Measurements from ENCODE around the gene PPY.
"Not testable (repeated sequence)": the region's sequence is repeated elsewhere in the genome, so short reads cannot be mapped to it uniquely, and the experiment has no call there.

The PPY gene

GRCh38 chr17:43967251-43967875, 25.1 kb upstream of the PPY start:
- WGBS (ENCODE audit: insufficient coverage) = 83% methylated on average over 7 of the region's 9 CpGs
- H3K27ac ChIP-seq (ENCODE audit: insufficient read depth in 1 of 2, low read depth in 1 of 2, low read length in 2 of 2, poor library complexity in 1 of 2, severe bottlenecking in 2 of 2) = no peak overlapping the region
- no peaks in the 10 kb centered on the region for H3K9me3 ChIP-seq (ENCODE audit: control extremely low read depth in 1 of 5, control insufficient read depth in 4 of 5, insufficient read depth in 2 of 5, low read depth in 1 of 5, low read length in 4 of 5)
- no peak for DNase-seq
- peaks cover 0 to 4% (median 0%) of the 10 kb centered on the region in 5 experiments for H3K27me3 ChIP-seq (replicated peaks in 2 of 5; ENCODE audit: control insufficient read depth in 4 of 5, insufficient read depth in 5 of 5, low read length in 4 of 5)
- POLR2A ChIA-PET = no interaction called here
- no peaks in the 10 kb centered on the region for H3K36me3 ChIP-seq (ENCODE audit: control insufficient read depth in 4 of 4, insufficient read depth in 4 of 4, low read length in 3 of 4)
- H3K4me3 ChIP-seq (ENCODE audit: control insufficient read depth in 1 of 7, extremely low read depth in 1 of 7, insufficient read depth in 4 of 7, low read depth in 2 of 7, low read length in 6 of 7) = no peak overlapping the region
- CTCF ChIA-PET = interaction anchor here (0.9 to 1.6 kb wide), 2 partner anchors 23 to 27 kb away, joined by 3 to 4 read pairs; no protein-coding TSS in a partner anchor
- H3K4me1 ChIP-seq (ENCODE audit: control extremely low read depth in 1 of 4, control insufficient read depth in 4 of 4, insufficient read depth in 4 of 4, low read length in 3 of 4) = no peaks in the 10 kb centered on the region

GRCh38 chr17:43966276-43966675, 24.0 kb upstream of the PPY start:
- ChIA-PET POLR2A (no interaction called here), CTCF (interaction anchor here (0.5 kb wide), 1 partner anchor 415 kb away, joined by 3 read pairs; no protein-coding TSS in a partner anchor)
- WGBS (ENCODE audit: insufficient coverage) = 88% methylated on average over 1 of the region's 3 CpGs
- no peaks in the 10 kb centered on the region for H3K4me1 ChIP-seq (ENCODE audit: control extremely low read depth in 1 of 4, control insufficient read depth in 4 of 4, insufficient read depth in 4 of 4, low read length in 3 of 4)
- H3K27me3 ChIP-seq (replicated peaks in 2 of 5; ENCODE audit: control insufficient read depth in 4 of 5, insufficient read depth in 5 of 5, low read length in 4 of 5) = peaks cover 0 to 5% (median 2%) of the 10 kb centered on the region in 5 experiments
- H3K27ac ChIP-seq (ENCODE audit: insufficient read depth in 1 of 2, low read depth in 1 of 2, low read length in 2 of 2, poor library complexity in 1 of 2, severe bottlenecking in 2 of 2) = no peak overlapping the region
- no peaks in the 10 kb centered on the region for H3K9me3 ChIP-seq (ENCODE audit: control extremely low read depth in 1 of 5, control insufficient read depth in 4 of 5, insufficient read depth in 2 of 5, low read depth in 1 of 5, low read length in 4 of 5)
- DNase-seq = no peak
- no peak overlapping the region for H3K4me3 ChIP-seq (ENCODE audit: control insufficient read depth in 1 of 7, extremely low read depth in 1 of 7, insufficient read depth in 4 of 7, low read depth in 2 of 7, low read length in 6 of 7)
- H3K36me3 ChIP-seq (ENCODE audit: control insufficient read depth in 4 of 4, insufficient read depth in 4 of 4, low read length in 3 of 4) = no peaks in the 10 kb centered on the region

DNA sequence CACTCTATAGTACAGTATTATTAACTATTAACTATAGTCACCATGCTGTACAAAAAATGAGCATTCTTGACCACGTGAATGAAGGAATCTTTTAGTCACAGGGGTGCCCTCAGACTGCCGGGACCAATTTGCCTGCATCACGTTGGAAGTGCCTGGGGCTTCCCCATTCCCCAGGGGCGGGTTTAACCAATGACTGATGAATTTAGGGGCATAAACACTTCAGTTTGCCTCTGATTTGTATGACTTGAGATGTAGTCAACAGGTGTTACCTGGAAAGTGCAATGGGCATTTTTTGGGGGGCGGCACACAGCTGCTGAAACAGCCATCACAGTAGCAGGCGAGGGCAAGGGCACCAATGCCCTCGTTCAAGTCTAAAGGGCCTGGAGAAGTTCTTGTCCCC, 20.2 kb upstream of the PPY start:
- Histone ChIP-seq H3K36me3 (ENCODE audit: control insufficient read depth in 4 of 4, insufficient read depth in 4 of 4, low read length in 3 of 4) (no peaks in the 10 kb centered on the region), H3K27me3 (replicated peaks in 2 of 5; ENCODE audit: control insufficient read depth in 4 of 5, insufficient read depth in 5 of 5, low read length in 4 of 5) (peaks cover 0 to 5% (median 3%) of the 10 kb centered on the region in 5 experiments), H3K9me3 (ENCODE audit: control extremely low read depth in 1 of 5, control insufficient read depth in 4 of 5, insufficient read depth in 2 of 5, low read depth in 1 of 5, low read length in 4 of 5) (no peaks in the 10 kb centered on the region), H3K4me3 (ENCODE audit: control insufficient read depth in 1 of 7, extremely low read depth in 1 of 7, insufficient read depth in 4 of 7, low read depth in 2 of 7, low read length in 6 of 7) (no peak overlapping the region), H3K27ac (ENCODE audit: insufficient read depth in 1 of 2, low read depth in 1 of 2, low read length in 2 of 2, poor library complexity in 1 of 2, severe bottlenecking in 2 of 2) (no peak overlapping the region), H3K4me1 (ENCODE audit: control extremely low read depth in 1 of 4, control insufficient read depth in 4 of 4, insufficient read depth in 4 of 4, low read length in 3 of 4) (no peaks in the 10 kb centered on the region)
- ChIA-PET POLR2A (no interaction called here), CTCF (interaction anchor here (1.4 to 1.6 kb wide), 2 partner anchors 10 to 23 kb away, joined by 4 read pairs; no protein-coding TSS in a partner anchor)
- DNase-seq = no peak
- WGBS (ENCODE audit: insufficient coverage) = 76% methylated on average over 5 of the region's 7 CpGs

- H3K27ac ChIP-seq (ENCODE audit: insufficient read depth in 1 of 2, low read depth in 1 of 2, low read length in 2 of 2, poor library complexity in 1 of 2, severe bottlenecking in 2 of 2) = no peak overlapping the region
- H3K4me3 ChIP-seq (ENCODE audit: control insufficient read depth in 1 of 7, extremely low read depth in 1 of 7, insufficient read depth in 4 of 7, low read depth in 2 of 7, low read length in 6 of 7) = no peak overlapping the region
- no peaks in the 10 kb centered on the region for H3K4me1 ChIP-seq (ENCODE audit: control extremely low read depth in 1 of 4, control insufficient read depth in 4 of 4, insufficient read depth in 4 of 4, low read length in 3 of 4)
- WGBS (ENCODE audit: insufficient coverage) = 100% methylated on average over 1 of the region's 2 CpGs
- H3K36me3 ChIP-seq (ENCODE audit: control insufficient read depth in 4 of 4, insufficient read depth in 4 of 4, low read length in 3 of 4) = no peaks in the 10 kb centered on the region
- CTCF ChIA-PET = interaction anchor here (0.8 to 1.6 kb wide), 5 partner anchors 10 to 42 kb away, joined by 3 to 4 read pairs (median 4); partner anchors contain the start of gene NAGS
- H3K9me3 ChIP-seq (ENCODE audit: control extremely low read depth in 1 of 5, control insufficient read depth in 4 of 5, insufficient read depth in 2 of 5, low read depth in 1 of 5, low read length in 4 of 5) = no peaks in the 10 kb centered on the region
- POLR2A ChIA-PET = no interaction called here
- no peak for DNase-seq
- peaks cover 0 to 5% (median 3%) of the 10 kb centered on the region in 5 experiments for H3K27me3 ChIP-seq (replicated peaks in 2 of 5; ENCODE audit: control insufficient read depth in 4 of 5, insufficient read depth in 5 of 5, low read length in 4 of 5)
Observed at GRCh38 chr17:43961954-43962353, 19.7 kb upstream of the PPY start.

GRCh38 chr17:43961292-43961691, 19.0 kb upstream of the PPY start:
- not testable (repeated sequence) for H3K9me3 ChIP-seq (ENCODE audit: control extremely low read depth in 1 of 5, control insufficient read depth in 4 of 5, insufficient read depth in 2 of 5, low read depth in 1 of 5, low read length in 4 of 5); H3K27me3 ChIP-seq (replicated peaks in 2 of 5; ENCODE audit: control insufficient read depth in 4 of 5, insufficient read depth in 5 of 5, low read length in 4 of 5); DNase-seq; H3K4me1 ChIP-seq (ENCODE audit: control extremely low read depth in 1 of 4, control insufficient read depth in 4 of 4, insufficient read depth in 4 of 4, low read length in 3 of 4); H3K4me3 ChIP-seq (ENCODE audit: control insufficient read depth in 1 of 7, extremely low read depth in 1 of 7, insufficient read depth in 4 of 7, low read depth in 2 of 7, low read length in 6 of 7); H3K27ac ChIP-seq (ENCODE audit: insufficient read depth in 1 of 2, low read depth in 1 of 2, low read length in 2 of 2, poor library complexity in 1 of 2, severe bottlenecking in 2 of 2); H3K36me3 ChIP-seq (ENCODE audit: control insufficient read depth in 4 of 4, insufficient read depth in 4 of 4, low read length in 3 of 4)
- ChIA-PET CTCF (interaction anchor here (0.8 to 1.6 kb wide), 4 partner anchors 15 to 43 kb away, joined by 3 to 4 read pairs (median 4); partner anchors contain the start of gene NAGS), POLR2A (interaction anchor here (0.6 kb wide), 1 partner anchor 1178 kb away, joined by 4 read pairs; no protein-coding TSS in a partner anchor)
- 98% methylated on average over 6 of the region's 6 CpGs for WGBS (ENCODE audit: insufficient coverage)

GRCh38 chr17:43958748-43959352, 16.6 kb upstream of the PPY start:
- DNase-seq = no peak
- H3K9me3 ChIP-seq (ENCODE audit: control extremely low read depth in 1 of 5, control insufficient read depth in 4 of 5, insufficient read depth in 2 of 5, low read depth in 1 of 5, low read length in 4 of 5) = no peaks in the 10 kb centered on the region
- no peaks in the 10 kb centered on the region for H3K36me3 ChIP-seq (ENCODE audit: control insufficient read depth in 4 of 4, insufficient read depth in 4 of 4, low read length in 3 of 4)
- peaks cover 0 to 14% (median 10%) of the 10 kb centered on the region in 5 experiments for H3K27me3 ChIP-seq (replicated peaks in 2 of 5; ENCODE audit: control insufficient read depth in 4 of 5, insufficient read depth in 5 of 5, low read length in 4 of 5)
- ChIA-PET POLR2A (no interaction called here), CTCF (interaction anchor here (0.8 to 2.6 kb wide), 4 partner anchors 10 to 24 kb away, joined by 3 to 11 read pairs (median 4); no protein-coding TSS in a partner anchor)
- no peak overlapping the region for H3K4me3 ChIP-seq (ENCODE audit: control insufficient read depth in 1 of 7, extremely low read depth in 1 of 7, insufficient read depth in 4 of 7, low read depth in 2 of 7, low read length in 6 of 7)
- WGBS (ENCODE audit: insufficient coverage) = 89% methylated on average over 1 of the region's 2 CpGs
- H3K27ac ChIP-seq (ENCODE audit: insufficient read depth in 1 of 2, low read depth in 1 of 2, low read length in 2 of 2, poor library complexity in 1 of 2, severe bottlenecking in 2 of 2) = no peak overlapping the region
- H3K4me1 ChIP-seq (ENCODE audit: control extremely low read depth in 1 of 4, control insufficient read depth in 4 of 4, insufficient read depth in 4 of 4, low read length in 3 of 4) = no peaks in the 10 kb centered on the region

DNA sequence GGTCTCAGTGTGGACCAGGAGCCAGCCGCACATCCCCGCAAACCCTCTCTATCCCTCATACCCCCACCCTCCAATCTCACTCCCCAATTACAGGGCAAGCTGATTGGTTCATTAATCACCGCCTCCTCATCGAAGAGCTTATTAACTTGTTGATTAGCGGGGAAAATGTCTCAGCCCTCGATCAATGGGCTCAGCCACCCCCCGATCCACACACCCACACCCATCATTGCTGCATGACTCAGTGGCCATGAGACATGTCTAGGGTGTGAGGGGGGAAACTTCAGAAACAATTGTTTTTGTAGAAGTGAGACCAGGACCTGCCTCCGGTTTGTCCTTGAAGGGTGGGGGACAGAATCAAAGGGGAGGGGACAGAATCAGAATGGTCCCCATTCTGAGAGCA, 13.9 kb upstream of the PPY start:
- Histone ChIP-seq H3K27me3 (replicated peaks in 2 of 5; ENCODE audit: control insufficient read depth in 4 of 5, insufficient read depth in 5 of 5, low read length in 4 of 5) (peaks cover 0 to 31% (median 20%) of the 10 kb centered on the region in 5 experiments), H3K4me1 (ENCODE audit: control extremely low read depth in 1 of 4, control insufficient read depth in 4 of 4, insufficient read depth in 4 of 4, low read length in 3 of 4) (peaks cover 0 to 13% (median 5%) of the 10 kb centered on the region in 4 experiments), H3K36me3 (ENCODE audit: control insufficient read depth in 4 of 4, insufficient read depth in 4 of 4, low read length in 3 of 4) (no peaks in the 10 kb centered on the region), H3K9me3 (ENCODE audit: control extremely low read depth in 1 of 5, control insufficient read depth in 4 of 5, insufficient read depth in 2 of 5, low read depth in 1 of 5, low read length in 4 of 5) (no peaks in the 10 kb centered on the region), H3K4me3 (ENCODE audit: control insufficient read depth in 1 of 7, extremely low read depth in 1 of 7, insufficient read depth in 4 of 7, low read depth in 2 of 7, low read length in 6 of 7) (no peak overlapping the region), H3K27ac (ENCODE audit: insufficient read depth in 1 of 2, low read depth in 1 of 2, low read length in 2 of 2, poor library complexity in 1 of 2, severe bottlenecking in 2 of 2) (no peak overlapping the region)
- DNase-seq = no peak
- ChIA-PET CTCF (no interaction called here), POLR2A (interaction anchor here (0.6 kb wide), 1 partner anchor 37 kb away, joined by 4 read pairs; no protein-coding TSS in a partner anchor)
- 98% methylated on average over 4 of the region's 8 CpGs for WGBS (ENCODE audit: insufficient coverage)

All from common myeloid progenitor, CD34-positive (primary cell).